Measurements from ENCODE around the gene SLC9C1.

Gene SLC9C1

DNA sequence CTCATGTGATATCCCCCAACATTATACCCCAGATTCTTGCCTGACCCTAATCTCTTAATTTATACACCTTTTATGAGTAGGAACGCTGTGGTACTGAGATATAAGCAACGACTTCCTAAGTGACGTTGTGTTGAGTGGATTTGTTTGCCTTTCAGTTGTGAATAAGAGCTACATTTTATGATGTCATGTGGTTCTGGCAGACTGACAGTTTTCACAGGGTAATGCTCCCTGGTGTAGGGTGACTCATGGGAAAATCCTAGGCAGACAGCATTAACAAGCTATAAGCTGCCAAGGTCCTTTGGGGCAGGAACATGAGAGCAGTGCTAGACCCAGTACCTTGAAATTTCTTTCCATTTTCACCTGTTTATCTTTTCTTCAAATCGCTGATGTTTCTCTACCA is 196.6 kb downstream of the SLC9C1 start:
- DNase-seq, result peak; percentile 99

DNA sequence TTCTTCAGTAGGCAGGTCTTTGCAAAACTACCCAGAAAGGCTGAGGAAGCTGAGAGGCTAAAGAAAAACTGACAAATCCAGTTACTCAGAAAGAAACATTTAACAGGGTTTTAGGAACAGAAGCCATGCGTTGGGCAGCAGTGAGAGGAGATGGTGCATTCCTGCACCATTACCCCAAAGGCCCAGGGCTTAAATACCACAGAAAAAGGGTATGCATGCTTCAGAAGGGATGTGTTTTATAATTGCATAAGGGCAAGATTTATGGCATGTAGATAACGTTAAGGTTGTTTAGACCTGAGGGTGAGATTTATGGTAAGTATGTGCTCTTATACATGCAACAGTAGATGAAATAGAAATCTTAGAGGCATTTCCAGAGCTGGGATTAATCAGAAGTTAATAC is 197.8 kb downstream of the SLC9C1 start:
- peak; percentile 56 for DNase-seq

DNA sequence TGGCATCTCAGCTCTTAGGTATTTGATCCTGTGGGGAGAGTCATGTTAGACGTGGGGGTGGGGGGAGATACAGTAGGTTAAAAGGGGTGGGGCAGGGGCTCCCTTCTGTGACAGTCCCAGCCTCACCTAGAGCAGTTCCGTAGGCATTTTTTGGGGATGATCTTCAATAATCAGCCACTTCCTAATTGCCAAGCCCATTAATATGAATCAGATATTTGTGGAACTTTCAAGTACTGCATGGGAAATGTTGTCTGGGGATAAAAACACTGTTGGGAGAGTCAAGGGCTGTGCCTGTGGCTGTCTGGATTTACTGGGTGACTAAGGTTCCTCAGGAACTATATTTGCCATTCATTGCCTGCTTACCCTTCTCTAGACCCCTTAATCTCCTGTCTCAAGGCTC is 198.3 kb downstream of the SLC9C1 start:
- no peak for DNase-seq

DNA sequence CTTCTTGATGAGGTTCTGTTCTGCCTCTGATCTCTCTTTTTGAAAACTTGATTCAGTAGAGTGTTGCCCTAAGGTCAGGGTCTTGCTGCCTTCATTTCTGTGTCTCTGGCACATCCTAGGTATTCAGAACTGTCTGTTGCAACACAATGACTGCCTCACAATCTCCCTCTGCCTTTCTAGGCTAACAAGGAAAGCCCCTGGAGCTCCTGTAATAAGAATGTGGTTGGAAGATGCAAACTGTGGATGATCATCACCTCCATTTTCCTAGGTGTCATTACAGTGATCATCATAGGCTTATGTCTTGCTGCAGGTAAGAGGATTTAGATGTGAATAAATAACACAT is 200.9 kb downstream of the SLC9C1 start:
- no peak for DNase-seq

DNA sequence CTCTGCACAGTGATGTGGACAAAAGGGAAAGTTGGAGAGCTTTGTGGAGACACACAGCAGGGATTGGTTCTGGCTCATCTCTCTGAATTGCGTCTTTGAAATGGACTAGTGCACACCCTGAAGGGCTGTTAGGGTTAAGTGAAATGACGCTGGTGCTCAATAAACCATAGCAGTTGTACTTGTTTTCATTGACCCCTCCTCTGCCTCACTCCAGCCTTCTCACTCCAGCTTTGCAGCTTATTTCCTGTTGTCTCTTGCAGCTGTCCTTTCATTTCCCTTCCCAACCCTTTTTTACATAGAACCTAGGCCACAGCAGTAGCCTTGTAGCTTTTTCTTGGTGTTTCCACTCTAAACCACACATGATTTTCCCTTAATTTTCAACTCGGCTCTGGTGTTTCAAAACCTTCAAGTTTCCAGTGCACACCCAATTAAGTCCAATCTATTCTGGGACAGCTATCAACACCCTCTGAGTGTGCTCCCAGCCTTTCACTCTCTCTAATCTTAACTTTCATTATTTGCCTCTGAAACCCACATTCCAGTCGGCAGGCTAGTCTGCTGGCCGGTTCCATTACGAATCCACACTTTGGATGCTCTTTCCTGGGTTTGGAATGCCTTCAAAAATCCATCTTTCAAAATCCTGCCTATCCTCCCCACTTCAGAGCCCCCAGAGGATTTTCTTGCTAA is 201.4 kb downstream of the SLC9C1 start:
- peak; percentile 76 for DNase-seq

DNA sequence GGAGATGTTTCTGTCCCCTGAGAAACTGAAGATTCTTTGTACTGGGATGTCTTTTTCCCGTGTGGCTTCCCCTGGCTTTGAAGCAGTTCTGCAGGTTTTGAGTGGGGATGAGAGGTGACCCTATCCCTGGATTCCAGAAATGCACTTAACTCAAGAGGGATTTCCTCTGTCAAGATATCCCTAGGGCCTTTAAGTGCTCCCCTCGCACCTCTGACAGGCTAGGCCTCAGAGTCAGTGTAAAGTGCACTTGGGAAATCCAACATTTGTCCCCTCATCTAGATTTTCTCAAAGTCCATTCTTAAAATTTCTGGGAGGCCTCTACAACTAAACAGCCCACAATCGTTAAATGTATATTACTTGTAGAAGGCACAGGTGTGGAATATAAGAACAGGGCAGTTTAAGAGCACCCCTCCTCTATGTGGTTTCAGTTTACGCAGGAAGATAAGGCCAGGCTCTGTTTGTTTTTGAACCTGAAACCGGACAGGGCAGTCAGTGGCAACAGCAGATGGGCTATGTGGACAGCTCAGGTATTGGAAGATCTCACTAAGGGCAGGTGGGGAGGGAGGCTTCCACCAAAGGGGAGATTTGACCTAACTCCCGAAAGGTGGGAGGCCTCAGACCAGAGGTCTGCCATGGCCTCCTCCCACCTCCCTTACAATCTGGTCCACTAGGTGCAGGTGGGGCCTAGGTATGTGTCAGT is 203.0 kb downstream of the SLC9C1 start:
- DNase-seq, result no peak
